Endodermal cell (in vitro differentiated cells): ENCODE results near the gene USP2. TPM values are rescaled to one million over a fixed set of nuclear protein-coding genes. Genes with fewer than 3 reads are reported as not detected.
A peak's percentile ranks its signal among the peaks of the same experiment; 100 is the strongest.

Experiments
- DNase-seq: peaks from one replicate; pipeline ENCODE4 v3.0.0-alpha.2; 2017
- H3K27ac ChIP-seq: 2 replicates; pipeline ENCODE4 v1.5.1; 2013; ENCODE audit warnings: mild to moderate bottlenecking, low read depth, low read length, moderate library complexity
- H3K27me3 ChIP-seq: 2 replicates; pipeline ENCODE4 v1.6.1; 2013; ENCODE audit warnings: mild to moderate bottlenecking, low read length, moderate library complexity; ENCODE audit not compliant: insufficient read depth, control insufficient read depth, poor library complexity, severe bottlenecking
- H3K36me3 ChIP-seq: 2 replicates; pipeline ENCODE4 v1.7.0; 2013; ENCODE audit warnings: mild to moderate bottlenecking, low read length, moderate library complexity; ENCODE audit not compliant: control insufficient read depth, insufficient read depth
- H3K4me1 ChIP-seq: one replicate; pipeline ENCODE4 v1.7.0; 2013; ENCODE audit warnings: low read length; ENCODE audit not compliant: control insufficient read depth, insufficient read depth
- H3K4me3 ChIP-seq: 2 replicates; pipeline ENCODE4 v1.5.1; 2013; ENCODE audit warnings: mild to moderate bottlenecking, low read length, moderate library complexity
- H3K9ac ChIP-seq: 2 replicates; pipeline ENCODE4 v1.6.1; 2013; ENCODE audit warnings: mild to moderate bottlenecking, low read length, moderate library complexity; ENCODE audit not compliant: poor library complexity, severe bottlenecking; ENCODE audit errors: extremely low read depth
- H3K9me3 ChIP-seq: 2 replicates; pipeline ENCODE4 v1.6.1; 2013; ENCODE audit warnings: mild to moderate bottlenecking, low read length, moderate library complexity; ENCODE audit not compliant: control insufficient read depth
- H3K27ac Mint-ChIP-seq: 2 replicates; pipeline ENCODE4 v1.8.0; 2020; ENCODE audit warnings: mixed read lengths
- H3K27me3 Mint-ChIP-seq: 2 replicates; pipeline ENCODE4 v1.8.0; 2021; ENCODE audit warnings: mild to moderate bottlenecking, mixed read lengths; ENCODE audit not compliant: insufficient read depth
- H3K36me3 Mint-ChIP-seq: 2 replicates; pipeline ENCODE4 v1.8.0; 2020; ENCODE audit warnings: low read depth, mixed read lengths
- H3K4me1 Mint-ChIP-seq: 2 replicates; pipeline ENCODE4 v1.8.0; 2020; ENCODE audit warnings: mixed read lengths
- H3K4me3 Mint-ChIP-seq: 2 replicates; pipeline ENCODE4 v1.8.0; 2020; ENCODE audit warnings: mild to moderate bottlenecking, moderate library complexity, mixed read lengths
- H3K9me3 Mint-ChIP-seq: 2 replicates; pipeline ENCODE4 v1.8.0; 2020; ENCODE audit warnings: mild to moderate bottlenecking, mixed read lengths
- CTCF ChIP-seq: fragments of 200-600 bp; sonication (generic); conservative IDR thresholded peaks from 2 replicates; pipeline ENCODE4 v1.5.0; 2021; ENCODE audit warnings: antibody characterized with exemption, mild to moderate bottlenecking
- WGBS, 2 experiments: methylation state at CpG; one replicate each; pipeline versions ENCODE4 v1.1.5 to v1.1.7; 2013; ENCODE audit warnings: missing lambda C conversion rate in 2 of 2, mixed read lengths in 1 of 2; ENCODE audit not compliant: insufficient coverage in 1 of 2, insufficient read length in 1 of 2; 5-methylcytosine and 5-hydroxymethylcytosine counted together
- total RNA-seq, 2 donors: library from RNA; stranded (reverse); fragmentation: NEBNext Ultra II Directional in 1 of 2; extraction: Animal tissue kit (Norgen Biotek cat#: 25700) in 1 of 2; gene quantifications; 2 replicates in 1 of 2; 3 replicates in 1 of 2; pipeline ENCODE4 v1.2.1, GENCODE V29; 2021

The USP2 gene
- total RNA-seq, 2 donors from 2014 or later = 17.8 to 21.1 TPM

- Histone ChIP-seq H3K4me3 (no peak overlapping the region), H3K36me3 (no peaks in the 10 kb centered on the region), H3K9me3 (no peaks in the 10 kb centered on the region), H3K27ac (no peak overlapping the region), H3K9ac (no peak overlapping the region), H3K4me1 (no peaks in the 10 kb centered on the region), H3K27me3 (peaks cover 37% of the 10 kb centered on the region)
- Mint-ChIP-seq H3K27ac (no peak overlapping the region), H3K36me3 (peaks cover 7% of the 10 kb centered on the region), H3K4me3 (peak overlapping the region; percentile 75), H3K4me1 (peaks cover 16% of the 10 kb centered on the region), H3K27me3 (peaks cover 39% of the 10 kb centered on the region), H3K9me3 (peaks cover 11% of the 10 kb centered on the region)
- 86 to 94% methylated on average over 8 of the region's 8 CpGs for WGBS, 2 experiments
- no peak for TF ChIP-seq CTCF
- no peak for DNase-seq
These were observed 39.1 kb upstream of the USP2 start for GRCh38 chr11:119420631-119421030.

GRCh38 chr11:119419834-119420492 lies 38.5 kb upstream of the USP2 start:
- peaks cover 7% of the 10 kb centered on the region for H3K9me3 Mint-ChIP-seq
- no peak overlapping the region for H3K27ac Mint-ChIP-seq
- H3K4me1 ChIP-seq = no peaks in the 10 kb centered on the region
- peaks cover 7% of the 10 kb centered on the region for H3K36me3 Mint-ChIP-seq
- H3K9me3 ChIP-seq = no peaks in the 10 kb centered on the region
- TF ChIP-seq CTCF = no peak
- H3K4me1 Mint-ChIP-seq = peaks cover 16% of the 10 kb centered on the region
- no peak overlapping the region for H3K4me3 Mint-ChIP-seq
- peaks cover 37% of the 10 kb centered on the region for H3K27me3 ChIP-seq
- no peak for DNase-seq
- no peak overlapping the region for H3K4me3 ChIP-seq
- 93 to 95% methylated on average over 14 to 17 of the region's 18 CpGs for WGBS, 2 experiments
- no peak overlapping the region for H3K27ac ChIP-seq
- peaks cover 39% of the 10 kb centered on the region for H3K27me3 Mint-ChIP-seq
- H3K9ac ChIP-seq = no peak overlapping the region
- H3K36me3 ChIP-seq = no peaks in the 10 kb centered on the region

GRCh38 chr11:119419246-119419645 lies 37.8 kb upstream of the USP2 start:
- no peak overlapping the region for H3K4me3 Mint-ChIP-seq

More at GRCh38 chr11:119419246-119419645, 37.8 kb upstream of the USP2 start:
- WGBS, 2 experiments = 85 to 89% methylated on average over 3 to 5 of the region's 5 CpGs
- Histone ChIP-seq H3K27ac (no peak overlapping the region), H3K4me3 (no peak overlapping the region), H3K9me3 (no peaks in the 10 kb centered on the region), H3K9ac (no peak overlapping the region), H3K36me3 (no peaks in the 10 kb centered on the region), H3K4me1 (no peaks in the 10 kb centered on the region), H3K27me3 (peaks cover 37% of the 10 kb centered on the region)
- Mint-ChIP-seq H3K36me3 (peaks cover 7% of the 10 kb centered on the region), H3K27me3 (peaks cover 34% of the 10 kb centered on the region), H3K9me3 (peaks cover 2% of the 10 kb centered on the region), H3K4me1 (peaks cover 16% of the 10 kb centered on the region), H3K27ac (no peak overlapping the region)
- no peak for DNase-seq
- no peak for TF ChIP-seq CTCF
